ENCODE results near the gene CDC42BPB. TPM values are rescaled to one million over a fixed set of nuclear protein-coding genes. Genes with fewer than 3 reads are reported as not detected.

The CDC42BPB gene
- total RNA-seq, 6 donors from 2014 or later = 108 to 268 (median 124) TPM

DNA sequence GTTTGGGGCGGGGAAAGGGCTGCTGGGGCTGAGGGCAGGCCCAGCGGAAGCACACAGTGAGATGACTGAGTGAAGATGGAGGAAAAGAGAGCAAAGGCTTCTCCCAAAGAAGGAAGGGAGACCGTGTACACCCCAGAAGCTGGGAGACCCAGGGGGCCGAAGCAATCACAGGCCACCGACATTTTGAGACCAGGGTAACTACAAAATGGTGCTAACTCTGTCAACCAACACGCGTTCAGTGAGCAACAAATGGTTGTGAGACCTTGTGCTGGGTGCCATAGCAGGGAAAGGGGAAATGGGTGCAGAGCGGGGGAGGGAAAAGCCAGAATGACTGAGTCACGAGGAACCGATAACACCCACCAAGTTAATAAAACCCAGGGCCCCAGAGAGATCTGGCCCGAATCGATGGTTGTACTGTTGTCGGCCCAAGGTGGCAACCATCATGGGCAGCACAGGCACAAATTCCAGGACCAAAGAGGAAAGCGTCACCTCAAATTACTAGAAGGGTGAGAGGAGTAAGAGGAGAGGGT, 50.3 kb downstream of the CDC42BPB start:
- WGBS, 2 donors = 96 to 97% methylated on average over 14 of the region's 14 CpGs
- DNase-seq (no peak), ATAC-seq (ENCODE audit: low FRiP score in 2 of 2) (no peak)
- Histone ChIP-seq H3K27me3 (no peaks in the 10 kb centered on the region), H3K9me3 (no peaks in the 10 kb centered on the region), H3K4me1 (peaks cover 0 to 11% (median 0%) of the 10 kb centered on the region in 4 donors), H3K4me3 (no peak overlapping the region), H3K36me3 (peaks cover 3 to 78% (median 28%) of the 10 kb centered on the region in 4 donors), H3K27ac (no peak overlapping the region)
- no peak for TF ChIP-seq EP300 (IDR thresholded peaks at IDR 0.05)
- no peak for TF ChIP-seq POLR2A (IDR thresholded peaks at IDR 0.05)
- TF ChIP-seq, protein P1, sequence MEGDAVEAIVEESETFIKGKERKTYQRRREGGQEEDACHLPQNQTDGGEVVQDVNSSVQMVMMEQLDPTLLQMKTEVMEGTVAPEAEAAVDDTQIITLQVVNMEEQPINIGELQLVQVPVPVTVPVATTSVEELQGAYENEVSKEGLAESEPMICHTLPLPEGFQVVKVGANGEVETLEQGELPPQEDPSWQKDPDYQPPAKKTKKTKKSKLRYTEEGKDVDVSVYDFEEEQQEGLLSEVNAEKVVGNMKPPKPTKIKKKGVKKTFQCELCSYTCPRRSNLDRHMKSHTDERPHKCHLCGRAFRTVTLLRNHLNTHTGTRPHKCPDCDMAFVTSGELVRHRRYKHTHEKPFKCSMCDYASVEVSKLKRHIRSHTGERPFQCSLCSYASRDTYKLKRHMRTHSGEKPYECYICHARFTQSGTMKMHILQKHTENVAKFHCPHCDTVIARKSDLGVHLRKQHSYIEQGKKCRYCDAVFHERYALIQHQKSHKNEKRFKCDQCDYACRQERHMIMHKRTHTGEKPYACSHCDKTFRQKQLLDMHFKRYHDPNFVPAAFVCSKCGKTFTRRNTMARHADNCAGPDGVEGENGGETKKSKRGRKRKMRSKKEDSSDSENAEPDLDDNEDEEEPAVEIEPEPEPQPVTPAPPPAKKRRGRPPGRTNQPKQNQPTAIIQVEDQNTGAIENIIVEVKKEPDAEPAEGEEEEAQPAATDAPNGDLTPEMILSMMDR (IDR thresholded peaks at IDR 0.05) = no peak
- TF ChIP-seq POLR2AphosphoS5 (IDR thresholded peaks at IDR 0.05) = no peak

DNA sequence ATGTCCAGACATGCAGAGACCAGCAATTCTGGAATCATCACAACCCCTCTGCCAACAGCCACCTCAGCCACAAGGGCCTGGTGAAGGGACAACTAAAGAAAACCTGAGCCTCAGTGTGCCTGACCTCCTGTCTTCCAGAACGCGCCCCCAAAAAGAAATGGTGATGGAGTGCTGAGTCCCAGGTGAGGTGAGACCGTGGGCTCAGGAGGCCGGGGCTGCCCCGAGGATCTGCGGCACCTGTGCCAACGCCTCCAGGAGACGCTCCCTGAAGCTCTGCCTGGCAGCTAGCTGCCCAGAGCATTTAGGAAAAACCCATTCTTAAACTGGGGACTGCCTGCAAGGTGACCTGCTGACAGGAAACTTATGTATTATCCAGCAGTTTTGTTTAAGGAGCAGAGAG, 51.2 kb downstream of the CDC42BPB start:
- Histone ChIP-seq H3K4me3 (no peak overlapping the region), H3K36me3 (peaks cover 3 to 82% (median 36%) of the 10 kb centered on the region in 4 donors), H3K27me3 (no peaks in the 10 kb centered on the region), H3K27ac (no peak overlapping the region), H3K9me3 (no peaks in the 10 kb centered on the region), H3K4me1 (peaks cover 0 to 11% (median 0%) of the 10 kb centered on the region in 4 donors)
- 85 to 96% methylated on average over 7 to 8 of the region's 8 CpGs for WGBS, 2 donors
- TF ChIP-seq POLR2A (IDR thresholded peaks at IDR 0.05) (no peak), POLR2AphosphoS5 (IDR thresholded peaks at IDR 0.05) (no peak), EP300 (IDR thresholded peaks at IDR 0.05) (no peak)
- TF ChIP-seq, protein P1 (IDR thresholded peaks at IDR 0.05) = no peak
- DNase-seq (no peak), ATAC-seq (ENCODE audit: low FRiP score in 2 of 2) (no peak)

DNA sequence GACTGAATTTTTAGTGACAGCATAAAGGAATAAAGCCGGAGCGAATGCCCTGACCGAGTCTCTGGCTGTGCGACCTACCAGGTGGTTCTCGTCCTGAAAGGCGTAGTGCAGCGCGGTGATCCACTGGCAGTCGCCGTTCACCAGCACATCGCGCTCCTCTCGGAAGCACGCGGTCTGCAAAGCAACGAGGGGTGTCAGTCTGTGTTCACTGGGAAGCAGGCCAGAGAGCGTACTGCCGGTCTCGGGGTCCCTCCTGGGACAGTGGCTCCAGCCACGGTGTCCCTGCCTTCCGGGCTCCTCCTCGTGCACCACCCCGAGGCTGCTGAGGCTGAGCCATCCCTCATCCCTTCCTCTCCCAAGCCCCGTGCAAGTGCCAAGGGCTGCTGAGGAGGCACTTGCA, 53.5 kb downstream of the CDC42BPB start:
- no peaks in the 10 kb centered on the region for H3K27me3 ChIP-seq
- H3K27ac ChIP-seq = no peak overlapping the region
- H3K9me3 ChIP-seq = no peaks in the 10 kb centered on the region
- WGBS, 2 donors = 95 to 96% methylated on average over 17 to 22 of the region's 24 CpGs
- no peak for ATAC-seq (ENCODE audit: low FRiP score in 2 of 2)
- H3K36me3 ChIP-seq = peaks cover 3 to 81% (median 50%) of the 10 kb centered on the region in 4 donors
- TF ChIP-seq POLR2A (IDR thresholded peaks at IDR 0.05) (no peak), POLR2AphosphoS5 (IDR thresholded peaks at IDR 0.05) (no peak), EP300 (IDR thresholded peaks at IDR 0.05) (no peak)
- TF ChIP-seq, protein P1 (IDR thresholded peaks at IDR 0.05) = no peak
- H3K4me3 ChIP-seq = no peak overlapping the region
- H3K4me1 ChIP-seq = peaks cover 0 to 7% (median 0%) of the 10 kb centered on the region in 4 donors
- peak in 1 of 2 donors; percentile 67 for DNase-seq

DNA sequence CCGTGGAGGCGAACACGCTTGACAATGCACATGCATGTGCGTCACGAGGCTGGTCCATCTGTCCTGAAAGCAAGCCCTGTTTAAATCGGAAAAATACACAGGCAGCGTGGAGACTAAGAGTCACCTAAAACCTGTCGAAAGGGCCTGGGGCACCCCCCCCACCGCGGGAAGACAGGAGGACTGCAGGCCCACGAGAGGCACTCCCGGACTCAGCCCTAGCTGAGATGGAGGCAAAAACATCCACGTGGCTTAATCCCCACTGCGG, 54.1 kb downstream of the CDC42BPB start:
- DNase-seq (peak in 1 of 2 donors; percentile 37), ATAC-seq (ENCODE audit: low FRiP score in 2 of 2) (no peak)
- Histone ChIP-seq H3K4me3 (no peak overlapping the region), H3K36me3 (peaks cover 3 to 80% (median 50%) of the 10 kb centered on the region in 4 donors), H3K27me3 (no peaks in the 10 kb centered on the region), H3K27ac (no peak overlapping the region), H3K4me1 (peaks cover 0 to 5% (median 0%) of the 10 kb centered on the region in 4 donors), H3K9me3 (no peaks in the 10 kb centered on the region)
- 93 to 95% methylated on average over 14 of the region's 14 CpGs for WGBS, 2 donors
- no peak for TF ChIP-seq POLR2AphosphoS5 (IDR thresholded peaks at IDR 0.05)
- TF ChIP-seq, protein P1 (IDR thresholded peaks at IDR 0.05) = no peak
- no peak for TF ChIP-seq POLR2A (IDR thresholded peaks at IDR 0.05)
- no peak for TF ChIP-seq EP300 (IDR thresholded peaks at IDR 0.05)

All from upper lobe of left lung (tissue), 6 donors.